ENCODE measurements around the gene SP110.

GRCh38 chr2:230184727-230185578 is 34.8 kb downstream of the SP110 start:
- TF ChIP-seq ZNF157 (tag by site-specific recombination; IDR thresholded peaks at IDR 0.05), result no peak
- TF ChIP-seq CTCF (tag by site-specific recombination; IDR thresholded peaks at IDR 0.05), result no peak
- TF ChIP-seq YY1 (tag by site-specific recombination; IDR thresholded peaks at IDR 0.05), result no peak
- no peak for TF ChIP-seq GLI4 (tag by site-specific recombination; IDR thresholded peaks at IDR 0.05)
- TF ChIP-seq ZNF140 (tag by site-specific recombination; IDR thresholded peaks at IDR 0.05), result no peak
- TF ChIP-seq ZNF121 (tag by site-specific recombination; IDR thresholded peaks at IDR 0.05), result no peak
- no peak for TF ChIP-seq BCL11A (tag by site-specific recombination; IDR thresholded peaks at IDR 0.05; ENCODE audit: low read depth)
- TF ChIP-seq ZBTB1 (tag by site-specific recombination; IDR thresholded peaks at IDR 0.05), result no peak

Measured in HEK293 (cell line).